ENCODE measurements around the gene SDR42E2. TPM values are rescaled to one million over a fixed set of nuclear protein-coding genes. Genes with fewer than 3 reads are reported as not detected.

SDR42E2 gene
- total RNA-seq, 1 donor from 2014 or later = not detected

GRCh38 chr16:22189473-22190080 is 27.3 kb downstream of the SDR42E2 start:
- peak overlapping the region; percentile 74 to 88 (median 77) for H3K9ac ChIP-seq (ENCODE audit: low read depth in 1 of 3, low read length in 3 of 3)
- peak overlapping the region; percentile 70 to 90 (median 81) for H3K4me3 ChIP-seq (ENCODE audit: low read length in 3 of 3)
- no peaks in the 10 kb centered on the region for H3K27me3 ChIP-seq (ENCODE audit: control insufficient read depth in 3 of 3, insufficient read depth in 3 of 3, low read length in 3 of 3)

GRCh38 chr16:22190081-22190775 is 27.9 kb downstream of the SDR42E2 start:
- Histone ChIP-seq H3K4me1 (ENCODE audit: control insufficient read depth in 3 of 3, insufficient read depth in 3 of 3, low read length in 3 of 3) (peaks cover 30 to 33% (median 32%) of the 10 kb centered on the region in 3 donors), H3K27ac (ENCODE audit: low read depth, low read length) (peak overlapping the region; percentile 97), H3K4me3 (ENCODE audit: low read length in 3 of 3) (peak overlapping the region; percentile 70 to 90 (median 81)), H3K27me3 (ENCODE audit: control insufficient read depth in 3 of 3, insufficient read depth in 3 of 3, low read length in 3 of 3) (no peaks in the 10 kb centered on the region), H3K36me3 (ENCODE audit: control insufficient read depth in 3 of 3, insufficient read depth in 3 of 3, low read length in 3 of 3) (no peaks in the 10 kb centered on the region), H3K9ac (ENCODE audit: low read depth in 1 of 3, low read length in 3 of 3) (peak overlapping the region; percentile 74 to 88 (median 77)), H3K9me3 (ENCODE audit: control insufficient read depth in 3 of 3, low read length in 3 of 3) (no peaks in the 10 kb centered on the region)

More at GRCh38 chr16:22189473-22190080, 27.3 kb downstream of the SDR42E2 start:
- peak overlapping the region; percentile 97 for H3K27ac ChIP-seq (ENCODE audit: low read depth, low read length)
- no peaks in the 10 kb centered on the region for H3K9me3 ChIP-seq (ENCODE audit: control insufficient read depth in 3 of 3, low read length in 3 of 3)
- peaks cover 30 to 33% (median 32%) of the 10 kb centered on the region in 3 donors for H3K4me1 ChIP-seq (ENCODE audit: control insufficient read depth in 3 of 3, insufficient read depth in 3 of 3, low read length in 3 of 3)
- no peaks in the 10 kb centered on the region for H3K36me3 ChIP-seq (ENCODE audit: control insufficient read depth in 3 of 3, insufficient read depth in 3 of 3, low read length in 3 of 3)

- Histone ChIP-seq H3K27me3 (ENCODE audit: control insufficient read depth in 3 of 3, insufficient read depth in 3 of 3, low read length in 3 of 3) (no peaks in the 10 kb centered on the region), H3K9me3 (ENCODE audit: control insufficient read depth in 3 of 3, low read length in 3 of 3) (no peaks in the 10 kb centered on the region), H3K9ac (ENCODE audit: low read depth in 1 of 3, low read length in 3 of 3) (peak overlapping the region; percentile 87 to 94 (median 92)), H3K36me3 (ENCODE audit: control insufficient read depth in 3 of 3, insufficient read depth in 3 of 3, low read length in 3 of 3) (no peaks in the 10 kb centered on the region), H3K4me3 (ENCODE audit: low read length in 3 of 3) (peak overlapping the region; percentile 81 to 82 (median 81)), H3K4me1 (ENCODE audit: control insufficient read depth in 3 of 3, insufficient read depth in 3 of 3, low read length in 3 of 3) (peaks cover 30 to 33% (median 32%) of the 10 kb centered on the region in 3 donors), H3K27ac (ENCODE audit: low read depth, low read length) (peak overlapping the region; percentile 97)
Measured at GRCh38 chr16:22190776-22191531, 28.6 kb downstream of the SDR42E2 start.

GRCh38 chr16:22191532-22192260 is 29.4 kb downstream of the SDR42E2 start:
- Histone ChIP-seq H3K9me3 (ENCODE audit: control insufficient read depth in 3 of 3, low read length in 3 of 3) (no peaks in the 10 kb centered on the region), H3K27me3 (ENCODE audit: control insufficient read depth in 3 of 3, insufficient read depth in 3 of 3, low read length in 3 of 3) (no peaks in the 10 kb centered on the region), H3K36me3 (ENCODE audit: control insufficient read depth in 3 of 3, insufficient read depth in 3 of 3, low read length in 3 of 3) (no peaks in the 10 kb centered on the region), H3K4me1 (ENCODE audit: control insufficient read depth in 3 of 3, insufficient read depth in 3 of 3, low read length in 3 of 3) (peaks cover 33 to 37% (median 34%) of the 10 kb centered on the region in 3 donors), H3K9ac (ENCODE audit: low read depth in 1 of 3, low read length in 3 of 3) (peak overlapping the region; percentile 87 to 94 (median 92)), H3K27ac (ENCODE audit: low read depth, low read length) (peak overlapping the region; percentile 97), H3K4me3 (ENCODE audit: low read length in 3 of 3) (peak overlapping the region; percentile 78 to 82 (median 81))

GRCh38 chr16:22192261-22193062 is 30.2 kb downstream of the SDR42E2 start:
- peak overlapping the region; percentile 87 to 94 (median 92) for H3K9ac ChIP-seq (ENCODE audit: low read depth in 1 of 3, low read length in 3 of 3)
- H3K9me3 ChIP-seq (ENCODE audit: control insufficient read depth in 3 of 3, low read length in 3 of 3) = no peaks in the 10 kb centered on the region
- no peaks in the 10 kb centered on the region for H3K36me3 ChIP-seq (ENCODE audit: control insufficient read depth in 3 of 3, insufficient read depth in 3 of 3, low read length in 3 of 3)
- peak overlapping the region; percentile 78 to 82 (median 81) for H3K4me3 ChIP-seq (ENCODE audit: low read length in 3 of 3)
- peaks cover 33 to 37% (median 34%) of the 10 kb centered on the region in 3 donors for H3K4me1 ChIP-seq (ENCODE audit: control insufficient read depth in 3 of 3, insufficient read depth in 3 of 3, low read length in 3 of 3)
- H3K27me3 ChIP-seq (ENCODE audit: control insufficient read depth in 3 of 3, insufficient read depth in 3 of 3, low read length in 3 of 3) = no peaks in the 10 kb centered on the region
- peak overlapping the region; percentile 97 for H3K27ac ChIP-seq (ENCODE audit: low read depth, low read length)

GRCh38 chr16:22193063-22193411 is 30.7 kb downstream of the SDR42E2 start:
- peak overlapping the region in 1 of 3 donors; percentile 81 for H3K4me3 ChIP-seq (ENCODE audit: low read length in 3 of 3)
- no peaks in the 10 kb centered on the region for H3K36me3 ChIP-seq (ENCODE audit: control insufficient read depth in 3 of 3, insufficient read depth in 3 of 3, low read length in 3 of 3)
- no peak overlapping the region for H3K9ac ChIP-seq (ENCODE audit: low read depth in 1 of 3, low read length in 3 of 3)
- peak overlapping the region; percentile 97 for H3K27ac ChIP-seq (ENCODE audit: low read depth, low read length)
- no peaks in the 10 kb centered on the region for H3K27me3 ChIP-seq (ENCODE audit: control insufficient read depth in 3 of 3, insufficient read depth in 3 of 3, low read length in 3 of 3)
- peaks cover 33 to 37% (median 34%) of the 10 kb centered on the region in 3 donors for H3K4me1 ChIP-seq (ENCODE audit: control insufficient read depth in 3 of 3, insufficient read depth in 3 of 3, low read length in 3 of 3)
- H3K9me3 ChIP-seq (ENCODE audit: control insufficient read depth in 3 of 3, low read length in 3 of 3) = no peaks in the 10 kb centered on the region

GRCh38 chr16:22194707-22195444 is 32.6 kb downstream of the SDR42E2 start:
- Histone ChIP-seq H3K9me3 (ENCODE audit: control insufficient read depth in 3 of 3, low read length in 3 of 3) (no peaks in the 10 kb centered on the region), H3K27ac (ENCODE audit: low read depth, low read length) (peak overlapping the region; percentile 38), H3K9ac (ENCODE audit: low read depth in 1 of 3, low read length in 3 of 3) (peak overlapping the region in 1 of 3 donors; percentile 16), H3K36me3 (ENCODE audit: control insufficient read depth in 3 of 3, insufficient read depth in 3 of 3, low read length in 3 of 3) (no peaks in the 10 kb centered on the region), H3K4me3 (ENCODE audit: low read length in 3 of 3) (no peak overlapping the region), H3K4me1 (ENCODE audit: control insufficient read depth in 3 of 3, insufficient read depth in 3 of 3, low read length in 3 of 3) (peaks cover 20 to 29% (median 23%) of the 10 kb centered on the region in 3 donors), H3K27me3 (ENCODE audit: control insufficient read depth in 3 of 3, insufficient read depth in 3 of 3, low read length in 3 of 3) (no peaks in the 10 kb centered on the region)

- no peaks in the 10 kb centered on the region for H3K27me3 ChIP-seq (ENCODE audit: control insufficient read depth in 3 of 3, insufficient read depth in 3 of 3, low read length in 3 of 3)
- peaks cover 17 to 26% (median 21%) of the 10 kb centered on the region in 3 donors for H3K4me1 ChIP-seq (ENCODE audit: control insufficient read depth in 3 of 3, insufficient read depth in 3 of 3, low read length in 3 of 3)
- peak overlapping the region in 1 of 3 donors; percentile 93 for H3K4me3 ChIP-seq (ENCODE audit: low read length in 3 of 3)
- H3K27ac ChIP-seq (ENCODE audit: low read depth, low read length) = peak overlapping the region; percentile 38
- no peaks in the 10 kb centered on the region for H3K9me3 ChIP-seq (ENCODE audit: control insufficient read depth in 3 of 3, low read length in 3 of 3)
- peak overlapping the region in 1 of 3 donors; percentile 16 for H3K9ac ChIP-seq (ENCODE audit: low read depth in 1 of 3, low read length in 3 of 3)
- no peaks in the 10 kb centered on the region for H3K36me3 ChIP-seq (ENCODE audit: control insufficient read depth in 3 of 3, insufficient read depth in 3 of 3, low read length in 3 of 3)
Measured at GRCh38 chr16:22195445-22195694, 33.1 kb downstream of the SDR42E2 start.
